ENCODE data around the gene DARS2. TPM values are rescaled to one million over a fixed set of nuclear protein-coding genes. Genes with fewer than 3 reads are reported as not detected.

DARS2 gene
- total RNA-seq, 1 experiment from 2014 or later: 35.0 TPM

DNA sequence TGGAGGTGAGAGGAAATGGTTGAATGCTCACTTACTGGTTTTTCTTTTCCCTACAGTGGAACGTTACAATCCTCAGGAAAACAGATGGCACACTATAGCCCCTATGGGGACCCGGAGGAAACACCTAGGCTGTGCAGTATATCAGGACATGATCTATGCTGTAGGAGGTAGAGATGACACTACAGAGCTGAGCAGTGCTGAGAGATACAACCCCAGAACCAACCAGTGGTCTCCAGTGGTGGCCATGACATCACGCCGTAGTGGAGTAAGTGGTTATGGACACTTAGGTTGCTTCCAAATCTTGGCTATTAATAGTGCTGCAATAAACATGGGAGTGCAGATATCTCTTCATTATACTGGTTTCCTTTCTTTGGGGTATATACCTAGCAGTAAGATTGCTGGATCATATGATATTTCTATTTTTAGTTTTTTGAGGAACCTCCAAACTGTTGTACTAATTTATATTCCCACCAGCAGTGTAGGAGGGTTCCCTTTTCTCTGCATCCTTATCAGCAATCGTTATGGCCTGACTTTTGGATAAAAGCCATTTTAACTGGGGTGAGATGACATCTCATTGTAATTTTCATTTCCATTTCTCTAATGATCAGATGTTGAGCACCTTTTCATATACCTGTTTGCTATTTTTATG, 48.8 kb upstream of the DARS2 start:
- H2AFZ ChIP-seq (ENCODE audit: low read length): no peak overlapping the region
- Mint-ChIP-seq H3K27me3 (ENCODE audit: low read depth) (no peaks in the 10 kb centered on the region), H3K4me3 (no peak overlapping the region), H3K36me3 (ENCODE audit: insufficient read depth in 1 of 3, low read depth in 3 of 3) (peaks cover 0 to 18% (median 0%) of the 10 kb centered on the region in 3 experiments; a peak in 4 of 7 replicates), H3K9me3 (no peaks in the 10 kb centered on the region), H3K4me1 (no peaks in the 10 kb centered on the region), H3K27ac (no peak overlapping the region; a peak in 1 of 7 replicates)
- no peak overlapping the region for H2BK5ac ChIP-seq (ENCODE audit: insufficient read length, low read length)
- no peak overlapping the region for H2BK120ac ChIP-seq (ENCODE audit: low read depth, low read length, poor library complexity, severe bottlenecking)
- H3K9ac ChIP-seq (ENCODE audit: extremely low read depth, insufficient read length, low read length): no peak overlapping the region
- no peak overlapping the region for H3K4ac ChIP-seq (ENCODE audit: low read depth, low read length)
- no peak overlapping the region for H3K4me2 ChIP-seq (ENCODE audit: insufficient read depth, insufficient read length, low read length)
- H4K91ac ChIP-seq (ENCODE audit: insufficient read length, low read depth, low read length): no peak overlapping the region
- no peak overlapping the region for H2BK20ac ChIP-seq (ENCODE audit: low read depth, low read length, poor library complexity, severe bottlenecking)
- TF ChIP-seq, protein P1, sequence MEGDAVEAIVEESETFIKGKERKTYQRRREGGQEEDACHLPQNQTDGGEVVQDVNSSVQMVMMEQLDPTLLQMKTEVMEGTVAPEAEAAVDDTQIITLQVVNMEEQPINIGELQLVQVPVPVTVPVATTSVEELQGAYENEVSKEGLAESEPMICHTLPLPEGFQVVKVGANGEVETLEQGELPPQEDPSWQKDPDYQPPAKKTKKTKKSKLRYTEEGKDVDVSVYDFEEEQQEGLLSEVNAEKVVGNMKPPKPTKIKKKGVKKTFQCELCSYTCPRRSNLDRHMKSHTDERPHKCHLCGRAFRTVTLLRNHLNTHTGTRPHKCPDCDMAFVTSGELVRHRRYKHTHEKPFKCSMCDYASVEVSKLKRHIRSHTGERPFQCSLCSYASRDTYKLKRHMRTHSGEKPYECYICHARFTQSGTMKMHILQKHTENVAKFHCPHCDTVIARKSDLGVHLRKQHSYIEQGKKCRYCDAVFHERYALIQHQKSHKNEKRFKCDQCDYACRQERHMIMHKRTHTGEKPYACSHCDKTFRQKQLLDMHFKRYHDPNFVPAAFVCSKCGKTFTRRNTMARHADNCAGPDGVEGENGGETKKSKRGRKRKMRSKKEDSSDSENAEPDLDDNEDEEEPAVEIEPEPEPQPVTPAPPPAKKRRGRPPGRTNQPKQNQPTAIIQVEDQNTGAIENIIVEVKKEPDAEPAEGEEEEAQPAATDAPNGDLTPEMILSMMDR (conservative IDR thresholded peaks at IDR 0.05): no peak
- H3K79me2 ChIP-seq (ENCODE audit: insufficient read depth, low read length): no peaks in the 10 kb centered on the region
- H2BK12ac ChIP-seq (ENCODE audit: insufficient read length, low read depth, low read length): no peak overlapping the region
- no peak overlapping the region for H2AK5ac ChIP-seq (ENCODE audit: insufficient read length, low read length)
- H3T11ph ChIP-seq (ENCODE audit: low read length): no peak overlapping the region
- no peak overlapping the region for H3K18ac ChIP-seq (ENCODE audit: insufficient read length, low read depth, low read length)
- H3K9me3 ChIP-seq (ENCODE audit: control insufficient read depth, low read depth, low read length): no peaks in the 10 kb centered on the region
- no peak overlapping the region for H3K14ac ChIP-seq (ENCODE audit: insufficient read depth, low read length)
- H3K4me1 ChIP-seq (ENCODE audit: insufficient read depth, low read length): no peaks in the 10 kb centered on the region
- H4K5ac ChIP-seq (ENCODE audit: insufficient read length, low read depth, low read length): no peak overlapping the region
- no peaks in the 10 kb centered on the region for H3K27me3 ChIP-seq (ENCODE audit: insufficient read depth, low read length)
- WGBS (ENCODE audit: extremely low coverage, insufficient read length, low lambda C conversion rate): no CpG with 5 or more reads among the region's 5 CpGs
- H3K56ac ChIP-seq (ENCODE audit: insufficient read length, low read depth, low read length): no peak overlapping the region
- no peak overlapping the region for H4K8ac ChIP-seq (replicated peaks; ENCODE audit: insufficient read length, low read depth, low read length)
- H2BK15ac ChIP-seq (ENCODE audit: low read depth, low read length): no peak overlapping the region
- H3K23ac ChIP-seq (ENCODE audit: insufficient read length, low read depth, low read length): no peak overlapping the region
- no peaks in the 10 kb centered on the region for H4K20me1 ChIP-seq (ENCODE audit: control insufficient read depth, insufficient read depth, insufficient read length)
- H3K27ac ChIP-seq (ENCODE audit: insufficient read length, low read depth, low read length): no peak overlapping the region
- no peaks in the 10 kb centered on the region for H3K23me2 ChIP-seq (ENCODE audit: insufficient read length, low read depth, low read length, poor library complexity, severe bottlenecking)
- no peaks in the 10 kb centered on the region for H3K79me1 ChIP-seq (ENCODE audit: insufficient read depth, low read depth, low read length, poor library complexity, severe bottlenecking)
- no peak for DNase-seq
